ENCODE results near the gene DLX4. TPM values are rescaled to one million over a fixed set of nuclear protein-coding genes. Genes with fewer than 3 reads are reported as not detected.
A peak's percentile ranks its signal among the peaks of the same experiment; 100 is the strongest.

Gene DLX4
- total RNA-seq, 1 experiment from 2014 or later, result not detected

DNA sequence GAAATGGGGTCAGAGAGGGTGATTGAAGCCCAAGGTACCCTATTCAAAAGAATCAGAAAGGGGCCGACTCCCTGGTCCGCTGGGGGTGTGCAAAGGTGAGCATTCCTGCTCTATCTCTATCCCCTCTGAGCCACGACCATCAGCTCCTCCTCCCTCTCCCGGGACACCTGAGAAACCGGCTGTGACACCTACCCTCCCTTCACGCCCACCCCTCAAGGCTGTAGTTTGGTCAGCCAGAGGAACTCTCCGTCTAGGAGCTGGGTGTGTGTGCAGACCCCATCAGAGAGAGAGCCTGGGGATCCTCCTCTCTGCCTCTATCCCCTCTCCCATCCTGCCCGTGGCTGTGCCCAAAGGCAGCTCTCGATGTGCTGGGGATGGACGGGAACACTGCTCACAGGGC, 27.6 kb upstream of the DLX4 start:
- no peaks in the 10 kb centered on the region for H3K9me3 ChIP-seq (ENCODE audit: low read length)

GRCh38 chr17:49942947-49943346, 26.0 kb upstream of the DLX4 start:
- H3K79me2 ChIP-seq (ENCODE audit: low read length), result no peaks in the 10 kb centered on the region
- no peaks in the 10 kb centered on the region for H3K9me2 ChIP-seq (replicated peaks; ENCODE audit: insufficient read depth, low read length)
- H3K4me3 ChIP-seq (ENCODE audit: low read length), result no peak overlapping the region
- no peak overlapping the region for H3K27ac ChIP-seq (ENCODE audit: low read length)
- no peaks in the 10 kb centered on the region for H3K36me3 ChIP-seq (ENCODE audit: insufficient read depth, low read length)
- H3K4me2 ChIP-seq (ENCODE audit: low read depth, low read length, poor library complexity, severe bottlenecking), result no peak overlapping the region
- no peaks in the 10 kb centered on the region for H3K9me3 ChIP-seq (ENCODE audit: low read length)
- no peaks in the 10 kb centered on the region for H3K27me3 ChIP-seq (ENCODE audit: low read length)
- no peak for DNase-seq
- no peaks in the 10 kb centered on the region for H3K4me1 ChIP-seq (ENCODE audit: low read length)
- H2AFZ ChIP-seq (ENCODE audit: low read length), result no peak overlapping the region
- no peak overlapping the region for H3K9ac ChIP-seq (ENCODE audit: low read length)
- no peaks in the 10 kb centered on the region for H4K20me1 ChIP-seq (ENCODE audit: insufficient read depth, low read depth, low read length)

More for the DNA sequence above, 27.6 kb upstream of the DLX4 start:
- H3K27ac ChIP-seq (ENCODE audit: low read length), result no peak overlapping the region
- H3K9me2 ChIP-seq (replicated peaks; ENCODE audit: insufficient read depth, low read length), result no peaks in the 10 kb centered on the region
- no peak for DNase-seq
- H3K27me3 ChIP-seq (ENCODE audit: low read length), result no peaks in the 10 kb centered on the region
- no peak overlapping the region for H2AFZ ChIP-seq (ENCODE audit: low read length)
- no peaks in the 10 kb centered on the region for H3K36me3 ChIP-seq (ENCODE audit: insufficient read depth, low read length)
- H3K4me2 ChIP-seq (ENCODE audit: low read depth, low read length, poor library complexity, severe bottlenecking), result no peak overlapping the region
- H3K4me1 ChIP-seq (ENCODE audit: low read length), result no peaks in the 10 kb centered on the region
- H3K4me3 ChIP-seq (ENCODE audit: low read length), result no peak overlapping the region
- H4K20me1 ChIP-seq (ENCODE audit: insufficient read depth, low read depth, low read length), result no peaks in the 10 kb centered on the region
- no peak overlapping the region for H3K9ac ChIP-seq (ENCODE audit: low read length)
- H3K79me2 ChIP-seq (ENCODE audit: low read length), result no peaks in the 10 kb centered on the region

GRCh38 chr17:49944273-49944870, 24.6 kb upstream of the DLX4 start:
- Histone ChIP-seq H3K9me3 (ENCODE audit: low read length) (no peaks in the 10 kb centered on the region), H3K9me2 (replicated peaks; ENCODE audit: insufficient read depth, low read length) (no peaks in the 10 kb centered on the region), H3K27me3 (ENCODE audit: low read length) (no peaks in the 10 kb centered on the region), H3K9ac (ENCODE audit: low read length) (no peak overlapping the region), H3K4me3 (ENCODE audit: low read length) (no peak overlapping the region), H2AFZ (ENCODE audit: low read length) (no peak overlapping the region), H3K4me1 (ENCODE audit: low read length) (no peaks in the 10 kb centered on the region), H3K36me3 (ENCODE audit: insufficient read depth, low read length) (no peaks in the 10 kb centered on the region), H4K20me1 (ENCODE audit: insufficient read depth, low read depth, low read length) (no peaks in the 10 kb centered on the region), H3K79me2 (ENCODE audit: low read length) (no peaks in the 10 kb centered on the region), H3K4me2 (ENCODE audit: low read depth, low read length, poor library complexity, severe bottlenecking) (no peak overlapping the region), H3K27ac (ENCODE audit: low read length) (no peak overlapping the region)
- no peak for DNase-seq

DNA sequence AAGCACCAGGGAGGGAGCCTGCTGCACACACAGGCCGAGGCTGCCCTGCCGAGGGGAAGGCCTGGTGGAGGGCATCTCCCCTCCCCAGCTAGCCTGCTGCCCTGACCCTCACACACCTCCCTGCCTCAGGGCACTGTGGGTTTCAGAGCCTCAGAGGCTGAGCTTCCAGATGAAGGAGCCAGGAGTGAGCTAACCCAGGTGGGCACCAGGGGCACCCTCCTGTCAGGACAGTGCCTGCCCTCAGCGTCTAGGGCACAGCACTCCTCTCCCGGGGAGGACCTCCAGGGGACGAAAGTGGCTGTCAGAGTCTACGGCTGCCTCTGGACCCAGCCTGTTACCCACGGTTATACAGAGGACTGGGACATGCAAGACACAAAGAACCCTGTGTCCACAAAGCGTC, 22.8 kb upstream of the DLX4 start:
- H3K27ac ChIP-seq (ENCODE audit: low read length), result no peak overlapping the region
- no peaks in the 10 kb centered on the region for H4K20me1 ChIP-seq (ENCODE audit: insufficient read depth, low read depth, low read length)
- no peaks in the 10 kb centered on the region for H3K4me1 ChIP-seq (ENCODE audit: low read length)

DNA sequence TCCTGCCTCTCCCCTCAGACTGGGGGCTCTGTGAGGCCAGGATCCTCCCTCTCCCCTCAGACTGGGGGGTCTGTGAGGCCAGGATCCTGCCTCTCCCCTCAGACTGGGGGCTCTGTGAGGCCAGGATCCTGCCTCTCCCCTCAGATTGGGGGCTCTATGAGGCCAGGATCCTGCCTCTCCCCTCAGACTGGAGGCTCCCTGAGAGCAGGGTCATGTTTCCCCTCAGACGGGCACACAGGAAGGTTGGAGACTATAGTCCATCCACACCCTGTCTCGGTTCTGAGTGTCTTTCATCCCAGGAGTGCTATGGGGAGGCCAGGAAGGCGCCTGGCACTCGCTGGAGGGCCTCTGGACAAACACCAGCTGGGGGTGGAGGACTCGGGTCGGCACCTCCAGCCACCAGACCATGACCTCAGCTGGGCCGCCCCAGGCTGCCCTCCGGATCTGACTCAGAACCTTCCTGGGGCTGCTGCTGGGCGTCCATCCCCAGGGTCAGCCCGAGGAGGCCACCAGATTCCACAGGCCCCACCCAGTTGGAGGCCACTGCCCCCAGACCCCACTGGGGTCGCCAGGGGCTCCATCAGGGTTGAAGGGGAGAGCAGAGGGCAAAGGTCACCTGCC, 21.9 kb upstream of the DLX4 start:
- Histone ChIP-seq H3K36me3 (ENCODE audit: insufficient read depth, low read length) (no peaks in the 10 kb centered on the region), H3K27me3 (ENCODE audit: low read length) (no peaks in the 10 kb centered on the region), H3K4me3 (ENCODE audit: low read length) (no peak overlapping the region), H3K4me1 (ENCODE audit: low read length) (no peaks in the 10 kb centered on the region), H3K9ac (ENCODE audit: low read length) (no peak overlapping the region), H3K9me3 (ENCODE audit: low read length) (no peaks in the 10 kb centered on the region), H4K20me1 (ENCODE audit: insufficient read depth, low read depth, low read length) (no peaks in the 10 kb centered on the region), H3K79me2 (ENCODE audit: low read length) (no peaks in the 10 kb centered on the region), H3K27ac (ENCODE audit: low read length) (no peak overlapping the region), H3K9me2 (replicated peaks; ENCODE audit: insufficient read depth, low read length) (no peaks in the 10 kb centered on the region), H2AFZ (ENCODE audit: low read length) (no peak overlapping the region), H3K4me2 (ENCODE audit: low read depth, low read length, poor library complexity, severe bottlenecking) (no peak overlapping the region)
- no peak for DNase-seq

More for the DNA sequence above, 22.8 kb upstream of the DLX4 start:
- Histone ChIP-seq H3K9me3 (ENCODE audit: low read length) (no peaks in the 10 kb centered on the region), H2AFZ (ENCODE audit: low read length) (no peak overlapping the region), H3K9ac (ENCODE audit: low read length) (no peak overlapping the region), H3K79me2 (ENCODE audit: low read length) (no peaks in the 10 kb centered on the region), H3K27me3 (ENCODE audit: low read length) (no peaks in the 10 kb centered on the region), H3K4me2 (ENCODE audit: low read depth, low read length, poor library complexity, severe bottlenecking) (no peak overlapping the region), H3K4me3 (ENCODE audit: low read length) (no peak overlapping the region), H3K9me2 (replicated peaks; ENCODE audit: insufficient read depth, low read length) (no peaks in the 10 kb centered on the region), H3K36me3 (ENCODE audit: insufficient read depth, low read length) (no peaks in the 10 kb centered on the region)
- DNase-seq, result no peak

DNA sequence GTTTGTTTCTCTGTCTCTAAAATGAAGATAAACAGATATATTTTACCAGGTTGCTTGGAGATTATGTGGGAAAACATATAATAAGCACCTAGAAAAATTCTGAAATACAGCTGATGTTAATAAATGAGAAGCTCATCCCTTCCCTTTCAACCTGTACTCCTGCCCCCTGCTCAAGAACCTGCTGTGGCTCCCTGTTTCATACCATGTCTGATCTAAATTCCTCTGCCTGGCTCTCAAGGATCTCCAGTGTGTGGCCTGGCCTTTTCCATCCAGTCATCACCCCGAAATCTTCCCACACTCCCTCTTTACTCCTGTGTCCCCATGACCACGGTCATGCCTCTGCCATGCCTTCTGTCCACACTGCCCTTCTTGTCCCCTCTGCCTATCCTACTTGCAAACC, 19.4 kb upstream of the DLX4 start:
- Histone ChIP-seq H3K27me3 (ENCODE audit: low read length) (no peaks in the 10 kb centered on the region), H3K9me2 (replicated peaks; ENCODE audit: insufficient read depth, low read length) (no peaks in the 10 kb centered on the region), H3K4me3 (ENCODE audit: low read length) (no peak overlapping the region), H3K27ac (ENCODE audit: low read length) (no peak overlapping the region), H2AFZ (ENCODE audit: low read length) (no peak overlapping the region), H3K36me3 (ENCODE audit: insufficient read depth, low read length) (no peaks in the 10 kb centered on the region), H3K4me1 (ENCODE audit: low read length) (no peaks in the 10 kb centered on the region), H3K9ac (ENCODE audit: low read length) (no peak overlapping the region), H3K9me3 (ENCODE audit: low read length) (no peaks in the 10 kb centered on the region), H3K79me2 (ENCODE audit: low read length) (no peaks in the 10 kb centered on the region), H3K4me2 (ENCODE audit: low read depth, low read length, poor library complexity, severe bottlenecking) (no peak overlapping the region), H4K20me1 (ENCODE audit: insufficient read depth, low read depth, low read length) (no peaks in the 10 kb centered on the region)
- DNase-seq, result no peak

DNA sequence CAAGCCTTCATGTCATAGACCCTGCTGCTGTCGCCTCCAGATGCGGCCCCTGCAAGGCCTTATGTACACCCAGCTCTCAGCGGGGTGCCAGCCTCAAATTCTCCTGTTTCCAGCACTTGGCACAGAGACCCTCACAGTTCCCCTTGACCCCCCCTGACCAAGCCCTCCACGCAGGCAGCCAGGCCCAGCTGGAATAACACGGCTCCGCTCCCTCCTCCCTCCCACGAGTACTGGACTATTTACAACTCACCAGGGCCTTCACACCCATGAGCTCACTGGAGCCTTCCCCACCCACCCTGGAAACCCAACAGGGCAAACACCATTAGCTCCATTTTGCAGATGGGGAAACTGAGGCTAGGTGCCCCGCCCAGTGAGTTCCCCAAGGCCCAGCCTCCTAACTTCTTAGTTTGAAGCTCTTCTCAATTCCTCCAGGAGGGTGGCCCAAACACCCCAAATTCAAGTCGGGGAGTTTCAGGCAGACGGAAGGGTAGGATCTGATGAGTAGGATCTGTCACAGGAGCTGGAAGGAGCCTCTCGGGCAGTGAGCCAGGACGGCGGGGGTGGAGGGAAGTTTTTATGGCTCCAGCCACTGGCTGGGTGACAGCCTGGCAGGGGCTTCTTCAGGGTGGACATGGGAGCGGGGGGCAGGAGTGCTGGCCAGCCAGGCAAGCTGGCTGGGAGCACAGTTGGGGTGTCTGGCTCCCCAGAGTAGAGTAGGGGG, 17.5 kb upstream of the DLX4 start:
- Histone ChIP-seq H3K9me3 (ENCODE audit: low read length) (no peaks in the 10 kb centered on the region), H3K79me2 (ENCODE audit: low read length) (no peaks in the 10 kb centered on the region), H2AFZ (ENCODE audit: low read length) (no peak overlapping the region), H3K27ac (ENCODE audit: low read length) (no peak overlapping the region), H3K27me3 (ENCODE audit: low read length) (no peaks in the 10 kb centered on the region), H3K9ac (ENCODE audit: low read length) (no peak overlapping the region), H3K4me3 (ENCODE audit: low read length) (no peak overlapping the region), H4K20me1 (ENCODE audit: insufficient read depth, low read depth, low read length) (no peaks in the 10 kb centered on the region), H3K36me3 (ENCODE audit: insufficient read depth, low read length) (no peaks in the 10 kb centered on the region), H3K4me2 (ENCODE audit: low read depth, low read length, poor library complexity, severe bottlenecking) (no peak overlapping the region), H3K9me2 (replicated peaks; ENCODE audit: insufficient read depth, low read length) (no peaks in the 10 kb centered on the region), H3K4me1 (ENCODE audit: low read length) (no peaks in the 10 kb centered on the region)
- no peak for DNase-seq

DNA sequence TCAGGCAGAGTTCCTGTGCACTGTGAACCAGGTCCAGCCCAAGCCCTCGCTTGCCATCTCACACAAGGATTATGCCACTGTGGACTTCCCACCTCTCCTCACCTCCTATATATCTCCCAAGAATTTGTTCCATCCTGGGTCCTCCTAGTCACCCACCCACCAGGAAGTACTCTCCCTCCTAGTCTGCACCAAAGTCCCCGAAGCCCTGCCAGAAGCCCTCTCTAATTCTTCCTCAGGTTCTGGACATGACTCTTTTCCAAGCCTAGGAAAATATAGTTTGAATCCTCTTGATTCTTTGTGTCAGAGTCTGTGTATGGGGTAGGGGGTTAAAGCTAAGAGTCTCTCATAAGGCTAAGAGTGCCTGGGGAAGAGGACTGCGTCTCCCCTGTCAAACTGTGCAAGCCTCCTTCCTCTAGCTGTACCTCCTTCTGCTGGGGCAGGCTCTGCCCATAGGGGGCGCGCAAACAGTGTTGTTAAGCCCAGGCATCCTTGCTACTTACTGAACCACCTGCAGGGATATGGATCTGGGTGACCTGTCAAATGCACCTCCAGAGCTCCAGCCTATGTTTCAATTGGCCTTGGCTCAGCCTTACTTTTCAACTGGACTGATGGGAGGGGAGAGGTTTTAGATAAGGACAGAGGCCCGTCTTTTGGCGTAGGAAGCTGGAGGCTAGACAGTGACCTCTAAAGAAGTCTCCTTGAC, 16.6 kb upstream of the DLX4 start:
- Histone ChIP-seq H3K27ac (ENCODE audit: low read length) (no peak overlapping the region), H3K9ac (ENCODE audit: low read length) (no peak overlapping the region), H3K4me2 (ENCODE audit: low read depth, low read length, poor library complexity, severe bottlenecking) (no peak overlapping the region), H3K4me1 (ENCODE audit: low read length) (no peaks in the 10 kb centered on the region), H3K79me2 (ENCODE audit: low read length) (no peaks in the 10 kb centered on the region), H2AFZ (ENCODE audit: low read length) (no peak overlapping the region), H4K20me1 (ENCODE audit: insufficient read depth, low read depth, low read length) (no peaks in the 10 kb centered on the region), H3K4me3 (ENCODE audit: low read length) (no peak overlapping the region), H3K9me3 (ENCODE audit: low read length) (no peaks in the 10 kb centered on the region), H3K9me2 (replicated peaks; ENCODE audit: insufficient read depth, low read length) (no peaks in the 10 kb centered on the region), H3K36me3 (ENCODE audit: insufficient read depth, low read length) (no peaks in the 10 kb centered on the region), H3K27me3 (ENCODE audit: low read length) (no peaks in the 10 kb centered on the region)
- peak; percentile 87 for DNase-seq

Measured in Karpas-422 (cell line).